ENCODE results near the gene C3AR1. TPM values are rescaled to one million over a fixed set of nuclear protein-coding genes. Genes with fewer than 3 reads are reported as not detected.
"Not testable (repeated sequence)": the region's sequence is repeated elsewhere in the genome, so short reads cannot be mapped to it uniquely, and the experiment has no call there.

The C3AR1 gene
- total RNA-seq, 1 experiment from 2014 or later: 0.09 TPM

- H3K27ac Mint-ChIP-seq: no peak overlapping the region
- CTCF ChIA-PET: no interaction called here
- no peak for ATAC-seq
- POLR2A ChIA-PET: no interaction called here
- no peak for DNase-seq (ENCODE audit: low spot score)
- H3K36me3 Mint-ChIP-seq: peaks cover 23% of the 10 kb centered on the region
- peaks cover 9% of the 10 kb centered on the region for H3K4me1 Mint-ChIP-seq
- no peak overlapping the region for H3K4me3 Mint-ChIP-seq
- TF ChIP-seq ZNF396 (CRISPR knock-in tag; IDR thresholded peaks at IDR 0.05; ENCODE audit: borderline replicate concordance) (no peak), IRF2 (CRISPR knock-in tag; IDR thresholded peaks at IDR 0.05; ENCODE audit: borderline replicate concordance, low read depth) (no peak), PRRX2 (CRISPR knock-in tag; IDR thresholded peaks at IDR 0.05) (no peak), ZNF425 (CRISPR knock-in tag; conservative IDR thresholded peaks at IDR 0.05) (no peak), NFATC4 (CRISPR knock-in tag; IDR thresholded peaks at IDR 0.05) (no peak), ZNF532 (CRISPR knock-in tag; IDR thresholded peaks at IDR 0.05; ENCODE audit: borderline replicate concordance) (no peak), SP1 (CRISPR knock-in tag; conservative IDR thresholded peaks at IDR 0.05) (no peak), USF1 (CRISPR knock-in tag; IDR thresholded peaks at IDR 0.05) (no peak), NR2C2 (CRISPR knock-in tag; IDR thresholded peaks at IDR 0.05) (no peak)
- no peaks in the 10 kb centered on the region for H3K27me3 Mint-ChIP-seq (ENCODE audit: low read depth)
- no peaks in the 10 kb centered on the region for H3K9me3 Mint-ChIP-seq
Measured at GRCh38 chr12:8087666-8088065, 21.5 kb upstream of the C3AR1 start.

GRCh38 chr12:8084351-8084750 is 18.2 kb upstream of the C3AR1 start:
- H3K9me3 Mint-ChIP-seq; DNase-seq (ENCODE audit: low spot score); ATAC-seq; POLR2A ChIA-PET; CTCF ChIA-PET; H3K36me3 Mint-ChIP-seq; H3K27me3 Mint-ChIP-seq (ENCODE audit: low read depth): not testable (repeated sequence)
- peaks cover 22% of the 10 kb centered on the region for H3K4me1 Mint-ChIP-seq
- peak overlapping the region; percentile 69 for H3K27ac Mint-ChIP-seq
- H3K4me3 Mint-ChIP-seq: peak overlapping the region; percentile 96; the same call in 1 of the 2 replicates

- H3K4me1 Mint-ChIP-seq: peaks cover 28% of the 10 kb centered on the region
- no peak for DNase-seq (ENCODE audit: low spot score)
- no peaks in the 10 kb centered on the region for H3K36me3 Mint-ChIP-seq
- ChIA-PET CTCF (no interaction called here), POLR2A (interaction anchor here (0.7 kb wide), 1 partner anchor 247 kb away, joined by 3 read pairs; no protein-coding TSS in a partner anchor)
- TF ChIP-seq SMAD4 (CRISPR knock-in tag; IDR thresholded peaks at IDR 0.05) (no peak), AFF4 (CRISPR knock-in tag; IDR thresholded peaks at IDR 0.05; ENCODE audit: borderline replicate concordance) (no peak), NR3C1 (CRISPR knock-in tag; conservative IDR thresholded peaks at IDR 0.05; ENCODE audit: low read depth) (no peak), JUN (CRISPR knock-in tag; IDR thresholded peaks at IDR 0.05) (no peak), PRDM15 (CRISPR knock-in tag; IDR thresholded peaks at IDR 0.05) (no peak), USF1 (CRISPR knock-in tag; IDR thresholded peaks at IDR 0.05) (no peak), ZNF138 (CRISPR knock-in tag; conservative IDR thresholded peaks at IDR 0.05) (no peak), FOXJ3 (CRISPR knock-in tag; IDR thresholded peaks at IDR 0.05; ENCODE audit: borderline replicate concordance) (no peak)
- peak overlapping the region; percentile 96 for H3K4me3 Mint-ChIP-seq
- ATAC-seq: no peak
- no peaks in the 10 kb centered on the region for H3K9me3 Mint-ChIP-seq
- H3K27ac Mint-ChIP-seq: peak overlapping the region; percentile 98
- H3K27me3 Mint-ChIP-seq (ENCODE audit: low read depth): no peaks in the 10 kb centered on the region; the same call in 1 of the 2 replicates
Measured at GRCh38 chr12:8082808-8083100, 16.6 kb upstream of the C3AR1 start.
